ENCODE data around the gene SP110.

The SP110 gene

GRCh38 chr2:230184727-230185578 is 34.8 kb downstream of the SP110 start (continued):
- TF ChIP-seq REST (tag by site-specific recombination; IDR thresholded peaks at IDR 0.05): no peak
- no peak for TF ChIP-seq ZNF76 (tag by site-specific recombination; IDR thresholded peaks at IDR 0.05; ENCODE audit: borderline replicate concordance, low read depth)
- TF ChIP-seq ZNF830 (tag by site-specific recombination; IDR thresholded peaks at IDR 0.05; ENCODE audit: low read depth): no peak

- H3K4me3 ChIP-seq (ENCODE audit: low read depth, low read length): no peak overlapping the region
- POLR2A ChIA-PET: no interaction called here
- TF ChIP-seq, protein P1, sequence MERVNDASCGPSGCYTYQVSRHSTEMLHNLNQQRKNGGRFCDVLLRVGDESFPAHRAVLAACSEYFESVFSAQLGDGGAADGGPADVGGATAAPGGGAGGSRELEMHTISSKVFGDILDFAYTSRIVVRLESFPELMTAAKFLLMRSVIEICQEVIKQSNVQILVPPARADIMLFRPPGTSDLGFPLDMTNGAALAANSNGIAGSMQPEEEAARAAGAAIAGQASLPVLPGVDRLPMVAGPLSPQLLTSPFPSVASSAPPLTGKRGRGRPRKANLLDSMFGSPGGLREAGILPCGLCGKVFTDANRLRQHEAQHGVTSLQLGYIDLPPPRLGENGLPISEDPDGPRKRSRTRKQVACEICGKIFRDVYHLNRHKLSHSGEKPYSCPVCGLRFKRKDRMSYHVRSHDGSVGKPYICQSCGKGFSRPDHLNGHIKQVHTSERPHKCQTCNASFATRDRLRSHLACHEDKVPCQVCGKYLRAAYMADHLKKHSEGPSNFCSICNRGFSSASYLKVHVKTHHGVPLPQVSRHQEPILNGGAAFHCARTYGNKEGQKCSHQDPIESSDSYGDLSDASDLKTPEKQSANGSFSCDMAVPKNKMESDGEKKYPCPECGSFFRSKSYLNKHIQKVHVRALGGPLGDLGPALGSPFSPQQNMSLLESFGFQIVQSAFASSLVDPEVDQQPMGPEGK (tag by site-specific recombination; IDR thresholded peaks at IDR 0.05): no peak
- TF ChIP-seq ZSCAN5A (tag by site-specific recombination; IDR thresholded peaks at IDR 0.05) (no peak), ZNF221 (tag by site-specific recombination; IDR thresholded peaks at IDR 0.05; ENCODE audit: borderline replicate concordance) (no peak), YY2 (tag by site-specific recombination; IDR thresholded peaks at IDR 0.05) (no peak), ZFP3 (tag by site-specific recombination; IDR thresholded peaks at IDR 0.05; ENCODE audit: low read depth) (no peak), ZXDB (tag by site-specific recombination; IDR thresholded peaks at IDR 0.05) (no peak), ZNF292 (tag by site-specific recombination; IDR thresholded peaks at IDR 0.05; ENCODE audit: borderline replicate concordance, low read depth) (no peak), SCRT1 (tag by site-specific recombination; IDR thresholded peaks at IDR 0.05; ENCODE audit: borderline replicate concordance) (no peak), KLF16 (tag by site-specific recombination; IDR thresholded peaks at IDR 0.05) (no peak), ZNF701 (tag by site-specific recombination; IDR thresholded peaks at IDR 0.05) (no peak), ZNF214 (tag by site-specific recombination; IDR thresholded peaks at IDR 0.05; ENCODE audit: borderline replicate concordance) (no peak), PRDM1 (tag by site-specific recombination; IDR thresholded peaks at IDR 0.05) (no peak), ZNF391 (tag by site-specific recombination; IDR thresholded peaks at IDR 0.05; ENCODE audit: borderline replicate concordance, low read depth) (no peak), ZNF24 (tag by site-specific recombination; IDR thresholded peaks at IDR 0.05) (no peak), GLI4 (tag by site-specific recombination; IDR thresholded peaks at IDR 0.05) (no peak), ZNF629 (tag by site-specific recombination; IDR thresholded peaks at IDR 0.05) (no peak), ZNF544 (tag by site-specific recombination; IDR thresholded peaks at IDR 0.05) (no peak), ZNF555 (tag by site-specific recombination; conservative IDR thresholded peaks at IDR 0.05) (no peak), ZSCAN23 (tag by site-specific recombination; IDR thresholded peaks at IDR 0.05) (no peak)
- no peaks in the 10 kb centered on the region for H3K4me1 ChIP-seq (ENCODE audit: control insufficient read depth, insufficient read depth, low read length)
- H3K36me3 ChIP-seq (ENCODE audit: control insufficient read depth in 2 of 2, insufficient read depth in 1 of 2, low read length in 2 of 2): peaks cover 0 to 4% of the 10 kb centered on the region in 2 experiments; a peak in 1 of 3 replicates
- H3K9me3 ChIP-seq (ENCODE audit: control insufficient read depth, insufficient read depth, low read depth, low read length): no peaks in the 10 kb centered on the region
- no peak overlapping the region for H3K27ac ChIP-seq (ENCODE audit: extremely low read depth, low read depth, low read length)
- CTCF ChIA-PET: no interaction called here
Measured at GRCh38 chr2:230181195-230181594, 38.6 kb downstream of the SP110 start.

All from HEK293 (cell line).